ENCODE data around the gene BBOX1.

The BBOX1 gene

DNA sequence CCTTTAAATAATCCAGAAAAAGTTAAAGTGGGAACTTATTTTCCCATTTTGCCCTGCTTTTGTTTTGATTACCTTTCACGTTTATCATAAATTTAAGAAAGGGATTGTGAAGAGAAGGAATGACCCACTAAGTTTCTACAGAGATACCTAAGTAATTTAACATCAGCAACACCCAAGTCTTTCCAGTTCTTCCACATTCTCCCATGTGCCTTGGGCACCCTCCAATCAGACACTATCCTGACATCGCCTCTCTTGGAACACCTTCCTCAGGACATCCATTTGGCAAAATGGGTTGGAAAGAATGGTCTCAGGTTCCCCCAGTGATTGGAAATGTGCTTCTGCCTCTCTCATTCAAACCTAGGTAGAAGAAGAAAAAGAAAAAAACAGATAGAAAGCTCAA, 6.3 kb downstream of the BBOX1 start:
- DNase-seq (ENCODE audit: low read depth) = no peak
- TF ChIP-seq, protein P1, sequence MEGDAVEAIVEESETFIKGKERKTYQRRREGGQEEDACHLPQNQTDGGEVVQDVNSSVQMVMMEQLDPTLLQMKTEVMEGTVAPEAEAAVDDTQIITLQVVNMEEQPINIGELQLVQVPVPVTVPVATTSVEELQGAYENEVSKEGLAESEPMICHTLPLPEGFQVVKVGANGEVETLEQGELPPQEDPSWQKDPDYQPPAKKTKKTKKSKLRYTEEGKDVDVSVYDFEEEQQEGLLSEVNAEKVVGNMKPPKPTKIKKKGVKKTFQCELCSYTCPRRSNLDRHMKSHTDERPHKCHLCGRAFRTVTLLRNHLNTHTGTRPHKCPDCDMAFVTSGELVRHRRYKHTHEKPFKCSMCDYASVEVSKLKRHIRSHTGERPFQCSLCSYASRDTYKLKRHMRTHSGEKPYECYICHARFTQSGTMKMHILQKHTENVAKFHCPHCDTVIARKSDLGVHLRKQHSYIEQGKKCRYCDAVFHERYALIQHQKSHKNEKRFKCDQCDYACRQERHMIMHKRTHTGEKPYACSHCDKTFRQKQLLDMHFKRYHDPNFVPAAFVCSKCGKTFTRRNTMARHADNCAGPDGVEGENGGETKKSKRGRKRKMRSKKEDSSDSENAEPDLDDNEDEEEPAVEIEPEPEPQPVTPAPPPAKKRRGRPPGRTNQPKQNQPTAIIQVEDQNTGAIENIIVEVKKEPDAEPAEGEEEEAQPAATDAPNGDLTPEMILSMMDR (IDR thresholded peaks at IDR 0.05; ENCODE audit: low read length, missing control alignments) = no peak
- H3K4me3 ChIP-seq (replicated peaks; ENCODE audit: low read depth, low read length) = no peak overlapping the region

DNA sequence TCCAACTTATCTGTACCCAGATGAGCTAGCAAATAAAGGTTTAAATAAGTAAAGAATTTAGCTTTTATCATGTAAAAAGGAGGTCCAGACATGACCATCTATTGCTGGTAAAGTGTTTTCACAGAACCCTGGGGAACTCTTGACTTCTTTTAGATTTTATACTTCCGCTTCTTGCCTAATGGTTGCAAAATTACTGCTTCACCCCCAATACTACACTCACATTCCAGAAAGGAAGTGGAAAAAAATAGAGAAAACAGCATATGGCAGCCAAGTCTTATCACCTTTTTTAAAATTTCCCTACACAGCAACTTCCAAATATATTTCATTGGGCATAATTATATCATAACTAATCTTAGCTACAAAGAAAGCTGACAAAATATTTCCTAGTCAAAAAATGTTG, 12.1 kb downstream of the BBOX1 start:
- DNase-seq (ENCODE audit: low read depth) = no peak
- H3K4me3 ChIP-seq (replicated peaks; ENCODE audit: low read depth, low read length) = no peak overlapping the region
- TF ChIP-seq, protein P1 (IDR thresholded peaks at IDR 0.05; ENCODE audit: low read length, missing control alignments) = no peak

DNA sequence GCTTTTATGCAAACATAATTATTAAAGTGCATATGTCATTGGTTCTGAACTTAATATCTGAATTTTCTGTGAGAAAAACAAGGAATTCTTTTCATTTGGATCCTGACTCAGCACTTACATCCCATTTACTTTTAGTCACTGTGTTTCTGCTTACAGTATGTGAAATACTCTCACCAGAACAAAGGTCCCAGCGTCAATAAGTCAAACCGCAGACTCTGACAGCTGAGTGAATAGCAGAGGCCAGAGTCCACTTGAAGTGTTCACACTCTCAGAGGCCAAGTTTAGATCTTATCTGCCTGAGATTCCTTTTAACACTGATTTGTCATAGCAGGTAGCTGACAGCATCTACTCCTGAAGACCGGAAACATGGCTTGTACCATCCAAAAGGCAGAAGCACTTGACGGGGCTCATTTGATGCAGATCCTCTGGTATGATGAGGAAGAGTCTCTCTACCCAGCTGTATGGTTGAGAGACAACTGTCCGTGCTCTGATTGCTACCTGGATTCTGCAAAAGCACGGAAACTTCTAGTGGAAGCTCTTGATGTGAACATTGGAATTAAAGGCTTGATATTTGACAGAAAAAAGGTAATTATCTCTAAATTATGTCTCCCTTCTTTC, 14.6 kb downstream of the BBOX1 start:
- DNase-seq (ENCODE audit: low read depth) = peak; percentile 49
- TF ChIP-seq, protein P1 (IDR thresholded peaks at IDR 0.05; ENCODE audit: low read length, missing control alignments) = no peak
- H3K4me3 ChIP-seq (replicated peaks; ENCODE audit: low read depth, low read length) = no peak overlapping the region

DNA sequence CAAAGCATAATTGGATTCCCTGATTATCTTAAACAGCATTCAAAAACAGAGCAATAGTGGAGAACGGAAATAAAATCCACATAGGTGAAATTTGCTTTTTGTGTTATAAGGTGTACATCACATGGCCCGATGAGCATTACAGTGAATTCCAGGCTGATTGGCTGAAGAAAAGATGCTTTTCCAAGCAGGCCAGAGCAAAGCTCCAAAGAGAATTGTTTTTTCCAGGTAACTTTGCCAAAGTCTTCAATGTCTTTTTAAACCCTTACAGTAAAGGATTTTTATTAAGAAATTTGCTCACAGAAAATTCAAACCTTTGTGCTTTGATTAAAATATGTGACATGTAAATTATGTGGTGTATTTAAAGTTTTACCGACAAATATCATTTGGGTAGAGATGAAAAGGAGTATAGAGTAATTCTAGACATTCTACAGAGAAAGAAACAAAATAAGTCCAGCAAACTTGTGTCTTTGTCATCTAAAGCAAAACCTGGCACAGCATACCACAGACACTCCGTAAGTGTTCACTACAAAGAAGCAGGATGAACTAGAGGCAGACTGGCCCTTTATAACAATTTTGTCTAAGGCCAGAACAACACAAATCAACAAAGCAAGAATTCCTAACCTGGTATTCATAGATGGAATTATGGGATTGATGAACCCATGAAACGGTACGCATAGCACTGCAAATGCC, 16.6 kb downstream of the BBOX1 start:
- DNase-seq (ENCODE audit: low read depth) = no peak
- TF ChIP-seq, protein P1 (IDR thresholded peaks at IDR 0.05; ENCODE audit: low read length, missing control alignments) = no peak
- no peak overlapping the region for H3K4me3 ChIP-seq (replicated peaks; ENCODE audit: low read depth, low read length)

DNA sequence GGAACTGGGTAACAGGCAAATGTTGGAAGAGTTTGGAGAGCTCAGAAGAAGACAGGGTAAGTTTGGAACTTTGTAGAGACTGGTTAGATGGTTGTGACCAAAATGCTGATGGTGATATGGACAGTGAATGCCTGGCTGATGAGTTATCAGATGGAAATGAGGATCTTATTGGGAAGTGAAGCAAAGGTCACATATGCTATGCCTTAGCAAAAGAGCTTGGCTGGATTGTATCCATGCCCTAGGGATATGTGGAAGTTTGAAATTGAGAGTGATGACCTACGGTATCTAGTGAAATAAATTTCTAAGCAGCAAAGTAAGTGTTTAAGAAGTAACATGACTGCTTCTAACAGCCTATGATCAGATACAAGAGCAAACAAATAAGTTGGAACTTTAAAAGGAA, 17.8 kb downstream of the BBOX1 start:
- TF ChIP-seq, protein P1 (IDR thresholded peaks at IDR 0.05; ENCODE audit: low read length, missing control alignments) = no peak
- no peak for DNase-seq (ENCODE audit: low read depth)

DNA sequence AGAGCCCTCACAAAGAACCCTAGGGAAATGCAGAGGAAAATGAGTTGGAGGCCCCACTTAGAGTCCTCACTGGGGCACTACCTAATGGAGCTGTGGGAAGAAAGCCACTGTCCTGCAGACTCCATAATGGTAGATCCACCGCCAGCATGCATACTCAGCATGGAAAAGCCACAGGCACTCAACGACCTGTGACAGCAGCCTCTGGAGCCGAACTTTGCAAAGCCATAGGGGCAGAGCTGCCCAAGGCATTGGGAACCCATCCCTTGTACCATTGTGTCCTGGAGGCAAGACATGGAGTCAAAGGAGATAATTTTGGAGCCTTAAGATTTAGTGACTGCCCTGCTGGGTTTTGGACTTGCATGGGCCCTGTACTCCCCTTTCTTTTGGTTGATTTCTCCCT, 18.8 kb downstream of the BBOX1 start:
- no peak for DNase-seq (ENCODE audit: low read depth)
- no peak overlapping the region for H3K4me3 ChIP-seq (replicated peaks; ENCODE audit: low read depth, low read length)
- TF ChIP-seq, protein P1 (IDR thresholded peaks at IDR 0.05; ENCODE audit: low read length, missing control alignments) = no peak

More for the DNA sequence above, 17.8 kb downstream of the BBOX1 start:
- no peak overlapping the region for H3K4me3 ChIP-seq (replicated peaks; ENCODE audit: low read depth, low read length)
